GM12875 (cell line): Measurements from ENCODE around the gene NPEPL1.

Source experiments
- H3K4me3 ChIP-seq: one replicate; pipeline ENCODE4 v1.5.1; 2011; ENCODE audit warnings: low read depth, low read length, control low read depth
- TF ChIP-seq, protein P1 (sequence below): IDR thresholded peaks from 2 replicates; pipeline ENCODE4 v1.5.1; 2011; ENCODE audit warnings: low read depth, mild to moderate bottlenecking, control low read depth, inconsistent platforms, low read length, moderate library complexity, borderline replicate concordance; ENCODE audit not compliant: insufficient read depth

The NPEPL1 gene

GRCh38 chr20:58759947-58760346 is 67.3 kb downstream of the NPEPL1 start:
- no peak overlapping the region for H3K4me3 ChIP-seq
- TF ChIP-seq, protein P1, sequence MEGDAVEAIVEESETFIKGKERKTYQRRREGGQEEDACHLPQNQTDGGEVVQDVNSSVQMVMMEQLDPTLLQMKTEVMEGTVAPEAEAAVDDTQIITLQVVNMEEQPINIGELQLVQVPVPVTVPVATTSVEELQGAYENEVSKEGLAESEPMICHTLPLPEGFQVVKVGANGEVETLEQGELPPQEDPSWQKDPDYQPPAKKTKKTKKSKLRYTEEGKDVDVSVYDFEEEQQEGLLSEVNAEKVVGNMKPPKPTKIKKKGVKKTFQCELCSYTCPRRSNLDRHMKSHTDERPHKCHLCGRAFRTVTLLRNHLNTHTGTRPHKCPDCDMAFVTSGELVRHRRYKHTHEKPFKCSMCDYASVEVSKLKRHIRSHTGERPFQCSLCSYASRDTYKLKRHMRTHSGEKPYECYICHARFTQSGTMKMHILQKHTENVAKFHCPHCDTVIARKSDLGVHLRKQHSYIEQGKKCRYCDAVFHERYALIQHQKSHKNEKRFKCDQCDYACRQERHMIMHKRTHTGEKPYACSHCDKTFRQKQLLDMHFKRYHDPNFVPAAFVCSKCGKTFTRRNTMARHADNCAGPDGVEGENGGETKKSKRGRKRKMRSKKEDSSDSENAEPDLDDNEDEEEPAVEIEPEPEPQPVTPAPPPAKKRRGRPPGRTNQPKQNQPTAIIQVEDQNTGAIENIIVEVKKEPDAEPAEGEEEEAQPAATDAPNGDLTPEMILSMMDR: no peak

- no peak overlapping the region for H3K4me3 ChIP-seq
- TF ChIP-seq, protein P1: no peak
These were observed 68.3 kb downstream of the NPEPL1 start for GRCh38 chr20:58760856-58761255.

GRCh38 chr20:58762120-58762519 is 69.5 kb downstream of the NPEPL1 start:
- H3K4me3 ChIP-seq: no peak overlapping the region
- TF ChIP-seq, protein P1: no peak

- H3K4me3 ChIP-seq: no peak overlapping the region
- TF ChIP-seq, protein P1: no peak
These were observed 70.5 kb downstream of the NPEPL1 start for GRCh38 chr20:58763076-58763475.
